WTC11 (cell line): ENCODE measurements around the gene DNAAF9.

ENCODE experiments used
- AR ChIP-seq: fragments of 250-450 bp; sonication (Bioruptor Pico); IDR thresholded peaks from 2 replicates; pipeline ENCODE4 v1.9.0; 2021; ENCODE audit warnings: mild to moderate bottlenecking
- CTCF ChIP-seq: fragments of 200-600 bp; IDR thresholded peaks from 2 replicates; pipeline ENCODE4 v1.8.0; 2022; ENCODE audit warnings: antibody characterized with exemption
- ELF4 ChIP-seq: sonication (generic); formaldehyde crosslinking; IDR thresholded peaks from 2 replicates; pipeline ENCODE4 v1.8.1; 2022; ENCODE audit warnings: low read depth, mild to moderate bottlenecking, moderate library complexity, missing genetic modification reagents
- ESRRA ChIP-seq: sonication (generic); formaldehyde crosslinking; IDR thresholded peaks from 2 replicates; pipeline ENCODE4 v1.8.1; 2022; ENCODE audit warnings: mild to moderate bottlenecking, missing genetic modification reagents, borderline replicate concordance
- NFYB ChIP-seq: sonication (generic); formaldehyde crosslinking; conservative IDR thresholded peaks from 2 replicates; pipeline ENCODE4 v1.8.0; 2022; ENCODE audit warnings: low read depth, missing genetic modification reagents
- NR1H2 ChIP-seq: sonication (generic); formaldehyde crosslinking; IDR thresholded peaks from 2 replicates; pipeline ENCODE4 v1.9.0; 2021; ENCODE audit warnings: mild to moderate bottlenecking, moderate library complexity, missing genetic modification reagents
- NR2C2 ChIP-seq: sonication (generic); formaldehyde crosslinking; IDR thresholded peaks from 2 replicates; pipeline ENCODE4 v1.8.0; 2022; ENCODE audit warnings: mild to moderate bottlenecking, missing genetic modification reagents
- SP1 ChIP-seq: sonication (generic); formaldehyde crosslinking; conservative IDR thresholded peaks from 2 replicates; pipeline ENCODE4 v1.8.1; 2022; ENCODE audit warnings: missing genetic modification reagents

GRCh38 chr20:3392756-3393155 lies 14.7 kb downstream of the DNAAF9 start:
- TF ChIP-seq CTCF (no peak), NR2C2 (CRISPR knock-in tag) (no peak), NR1H2 (CRISPR knock-in tag) (no peak), ESRRA (no peak), ELF4 (no peak), SP1 (no peak), NFYB (CRISPR knock-in tag) (no peak), AR (CRISPR knock-in tag) (no peak)
